NCI-H510A treated with DMSO at 0.1 percent for 48 hours (cell line): ENCODE results near the gene MYH14.
"Not testable (repeated sequence)": the region's sequence is repeated elsewhere in the genome, so short reads cannot be mapped to it uniquely, and the experiment has no call there.

Experiments
- DNase-seq: peaks from one replicate; lab custom pipeline; 2025; lab: John Stamatoyannopoulos, UW

The MYH14 gene

GRCh38 chr19:50320051-50320450 is 116.6 kb downstream of the MYH14 start:
- no peak for DNase-seq

GRCh38 chr19:50320596-50320995 is 117.2 kb downstream of the MYH14 start:
- no peak for DNase-seq

GRCh38 chr19:50321831-50322230 is 118.4 kb downstream of the MYH14 start:
- no peak for DNase-seq

- no peak for DNase-seq
Measured at GRCh38 chr19:50322234-50322633, 118.8 kb downstream of the MYH14 start.

GRCh38 chr19:50322931-50323781 is 119.7 kb downstream of the MYH14 start:
- DNase-seq: no peak

GRCh38 chr19:50323782-50324133 is 120.3 kb downstream of the MYH14 start:
- no peak for DNase-seq

- no peak for DNase-seq
Measured at GRCh38 chr19:50324331-50324730, 120.9 kb downstream of the MYH14 start.

- DNase-seq: peak; percentile 95
Measured at GRCh38 chr19:50325310-50326100, 122.1 kb downstream of the MYH14 start.

GRCh38 chr19:50326101-50326664 is 122.8 kb downstream of the MYH14 start:
- DNase-seq: no peak

GRCh38 chr19:50327013-50327412 is 123.6 kb downstream of the MYH14 start:
- DNase-seq: no peak

GRCh38 chr19:50327461-50328223 is 124.2 kb downstream of the MYH14 start:
- DNase-seq: no peak

- peak; percentile 41 for DNase-seq
Measured at GRCh38 chr19:50328224-50328872, 124.9 kb downstream of the MYH14 start.

GRCh38 chr19:50328873-50329145 is 125.4 kb downstream of the MYH14 start:
- no peak for DNase-seq

GRCh38 chr19:50329146-50329925 is 125.9 kb downstream of the MYH14 start, which contains the start of gene KCNC3:
KCNC3 (minus strand) TSS chr19:50329377; CDS start chr19:50329082, 295 bp downstream.
- peak; percentile 99 for DNase-seq

- not testable (repeated sequence) for DNase-seq
Measured at GRCh38 chr19:50329926-50330294, 126.5 kb downstream of the MYH14 start.

- peak; percentile 84 for DNase-seq
Measured at GRCh38 chr19:50330365-50331078, 127.1 kb downstream of the MYH14 start.

GRCh38 chr19:50331221-50331993 is 128.0 kb downstream of the MYH14 start:
- no peak for DNase-seq

GRCh38 chr19:50331994-50332243 is 128.5 kb downstream of the MYH14 start:
- DNase-seq: no peak

GRCh38 chr19:50332244-50333038 is 129.0 kb downstream of the MYH14 start:
- no peak for DNase-seq
